Stimulated activated naive B cell treated with anti-CD40 and anti-IgM and Interleukin-4, amounts not matched to agents 10 μg/mL and 1 μg/mL and 100 μg/mL, for 72 hours (primary cell): ENCODE data around the gene CAMTA1.

ENCODE experiments used
- ATAC-seq, 2 donors: fragments of 150-1000 bp; cut with Tn5 transposase; replicated peaks; 2 replicates each; pipeline ENCODE4 v1.10.0; 2021; ENCODE audit warnings: moderate library complexity in 1 of 2
- DNase-seq: peaks from one replicate; pipeline ENCODE4 v3.0.0; 2021
- H3K27ac Mint-ChIP-seq: one replicate; pipeline ENCODE4 v1.8.0; 2022; ENCODE audit warnings: mild to moderate bottlenecking, mixed read lengths
- H3K27me3 Mint-ChIP-seq, 2 donors: one replicate each; pipeline ENCODE4 v1.8.0; 2022; ENCODE audit warnings: mixed read lengths in 2 of 2
- H3K36me3 Mint-ChIP-seq, 2 donors: one replicate each; pipeline ENCODE4 v1.8.0; 2022; ENCODE audit warnings: mixed read lengths in 2 of 2, mild to moderate bottlenecking in 1 of 2
- H3K4me1 Mint-ChIP-seq, 2 donors: one replicate each; pipeline ENCODE4 v1.8.0; 2022; ENCODE audit warnings: mixed read lengths in 2 of 2, mild to moderate bottlenecking in 1 of 2
- H3K4me3 Mint-ChIP-seq, 2 donors: one replicate each; pipeline ENCODE4 v1.8.0; 2022; ENCODE audit warnings: mild to moderate bottlenecking in 2 of 2, mixed read lengths in 2 of 2, moderate library complexity in 1 of 2
- H3K9me3 Mint-ChIP-seq, 2 donors: one replicate each; pipeline ENCODE4 v1.8.0; 2022; ENCODE audit warnings: mixed read lengths in 2 of 2, mild to moderate bottlenecking in 1 of 2

CAMTA1 gene

DNA sequence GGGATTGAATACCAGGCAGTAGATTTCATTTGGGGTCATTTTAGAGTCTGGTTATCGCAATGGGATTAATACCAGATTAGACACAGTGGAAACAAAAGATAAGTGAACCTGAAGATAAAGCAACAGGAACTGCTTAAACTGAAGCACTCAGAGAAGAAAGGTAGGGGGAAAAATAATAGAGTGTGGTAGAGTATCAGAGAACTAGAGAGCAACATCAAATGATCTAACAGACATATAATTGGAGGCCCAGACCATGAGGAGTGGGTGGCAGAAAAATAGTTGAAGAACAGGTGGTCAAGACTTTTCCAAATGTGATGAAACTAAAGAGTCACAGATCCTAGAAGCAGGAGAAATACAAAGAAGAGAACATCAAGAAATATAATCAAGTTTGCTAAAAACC lies 484.3 kb downstream of the CAMTA1 start:
- no peak for ATAC-seq
- H3K4me1 Mint-ChIP-seq: no peaks in the 10 kb centered on the region

DNA sequence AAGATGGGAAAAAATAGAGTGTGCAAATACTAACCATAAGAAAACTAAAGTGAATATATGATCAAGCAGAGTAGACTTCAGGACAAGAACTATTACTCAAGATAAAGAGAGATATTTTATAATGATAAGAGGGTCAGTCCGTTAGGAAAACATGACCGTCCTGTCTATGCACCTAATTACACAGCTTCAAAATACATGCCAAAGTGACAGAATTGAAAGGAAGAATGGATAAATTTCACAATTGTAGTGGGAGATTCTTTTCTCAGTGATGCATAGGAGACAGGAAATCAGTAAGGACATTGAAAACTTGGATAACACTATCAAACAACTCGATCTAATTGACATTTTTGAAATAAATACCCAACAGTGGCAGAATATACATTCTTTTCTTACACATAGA lies 489.0 kb downstream of the CAMTA1 start:
- DNase-seq (no peak), ATAC-seq (no peak)
- no peak overlapping the region for H3K27ac Mint-ChIP-seq
- no peaks in the 10 kb centered on the region for H3K36me3 Mint-ChIP-seq
- H3K27me3 Mint-ChIP-seq: peaks cover 11 to 20% of the 10 kb centered on the region in 2 donors
- no peak overlapping the region for H3K4me3 Mint-ChIP-seq
- peaks cover 6 to 12% of the 10 kb centered on the region in 2 donors for H3K9me3 Mint-ChIP-seq
- H3K4me1 Mint-ChIP-seq: no peaks in the 10 kb centered on the region

More for the DNA sequence above, 484.3 kb downstream of the CAMTA1 start:
- Mint-ChIP-seq H3K27ac (no peak overlapping the region), H3K4me3 (no peak overlapping the region), H3K27me3 (peaks cover 18 to 21% of the 10 kb centered on the region in 2 donors), H3K9me3 (peaks cover 12% of the 10 kb centered on the region in 2 donors), H3K36me3 (peaks cover 0 to 3% of the 10 kb centered on the region in 2 donors)
- no peak for DNase-seq

DNA sequence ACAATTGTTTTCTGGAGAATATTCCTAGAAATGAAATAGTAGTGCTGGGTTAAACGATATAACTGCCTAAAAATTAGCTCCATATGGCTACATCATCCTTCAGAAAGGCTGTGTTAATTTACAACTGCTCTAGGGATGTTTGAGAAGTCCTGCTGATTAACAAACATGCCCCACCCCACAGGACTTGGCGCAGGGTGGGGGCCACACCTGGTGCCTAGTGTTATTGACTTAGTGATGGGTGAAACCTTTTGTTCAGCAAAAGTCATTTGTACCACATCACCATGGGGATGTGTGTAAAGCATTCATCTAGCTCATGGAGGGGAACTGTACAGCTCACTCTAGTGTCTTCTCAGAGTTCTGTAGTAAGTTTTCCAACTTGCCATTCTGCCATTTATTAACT lies 492.8 kb downstream of the CAMTA1 start:
- ATAC-seq: no peak
- Mint-ChIP-seq H3K27me3 (peaks cover 12 to 13% of the 10 kb centered on the region in 2 donors), H3K4me3 (no peak overlapping the region), H3K27ac (no peak overlapping the region), H3K9me3 (peaks cover 0 to 6% of the 10 kb centered on the region in 2 donors), H3K36me3 (no peaks in the 10 kb centered on the region), H3K4me1 (no peaks in the 10 kb centered on the region)
- no peak for DNase-seq

DNA sequence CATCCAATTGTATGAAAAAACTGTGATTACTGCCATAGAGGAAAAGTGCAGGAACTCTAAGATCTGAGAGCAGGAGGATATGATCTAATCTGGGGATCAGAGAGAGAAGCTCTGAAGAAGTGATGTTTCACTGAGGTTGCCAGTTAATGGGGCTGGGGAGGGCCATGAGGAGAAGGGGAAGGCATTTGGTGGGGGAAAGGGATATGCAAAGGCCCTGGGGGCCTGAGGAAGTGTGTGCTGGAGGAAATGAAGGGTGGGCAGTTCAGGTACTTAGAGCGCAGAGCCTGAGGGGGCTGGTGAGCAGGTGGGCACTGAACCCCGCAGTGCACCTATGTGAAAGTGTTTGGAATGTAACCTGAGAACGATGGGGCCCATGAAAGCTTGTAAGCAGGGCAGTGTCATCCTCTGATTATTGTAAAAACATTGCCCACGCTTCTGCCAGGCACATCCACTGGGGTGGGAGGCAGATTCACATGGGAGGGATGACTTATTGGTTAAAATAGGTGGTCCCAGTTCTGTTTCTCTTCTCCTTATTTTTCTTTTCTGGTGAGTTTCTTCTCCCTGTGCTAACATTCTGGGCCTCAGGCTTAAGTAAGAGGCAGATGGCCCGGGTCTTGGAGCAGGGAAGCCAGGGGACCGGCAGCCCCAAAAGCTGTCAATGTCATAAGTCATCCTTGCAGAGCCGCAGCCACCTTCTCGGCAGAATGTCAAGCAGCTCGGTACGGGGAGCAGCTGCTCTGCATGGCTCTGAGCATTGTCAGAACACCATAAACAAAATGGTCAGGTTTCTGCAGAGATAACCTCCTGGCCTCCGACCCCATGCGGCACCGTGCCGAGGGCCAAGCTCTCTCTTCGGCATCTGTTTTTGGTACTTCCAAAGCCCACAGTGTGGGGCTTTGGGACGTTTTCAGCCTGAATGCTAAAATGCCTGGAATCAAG lies 493.8 kb downstream of the CAMTA1 start:
- ATAC-seq: no peak
- Mint-ChIP-seq H3K27me3 (peaks cover 19 to 21% of the 10 kb centered on the region in 2 donors), H3K4me1 (no peaks in the 10 kb centered on the region), H3K4me3 (no peak overlapping the region), H3K36me3 (no peaks in the 10 kb centered on the region), H3K27ac (no peak overlapping the region), H3K9me3 (peaks cover 0 to 6% of the 10 kb centered on the region in 2 donors)
- DNase-seq: no peak

DNA sequence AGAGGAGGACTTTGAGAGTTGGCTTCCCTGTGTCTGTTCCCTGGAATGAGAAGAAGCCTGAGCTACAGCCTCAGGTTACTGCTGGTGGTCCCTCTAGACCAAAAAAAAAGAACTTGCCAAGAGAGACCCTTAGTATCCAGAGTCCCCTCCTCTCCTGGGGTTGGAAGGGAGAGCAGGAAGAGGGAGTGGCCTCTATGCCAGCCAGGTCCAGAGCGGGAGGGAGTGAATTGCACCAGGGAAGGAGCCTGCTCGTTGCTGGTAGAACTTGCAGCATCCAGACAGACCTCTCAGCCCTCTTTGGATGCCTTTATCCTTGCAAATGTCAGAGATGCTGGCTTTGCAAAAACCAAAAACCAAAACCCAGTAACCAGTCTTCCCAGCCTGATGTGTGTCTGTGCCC lies 494.5 kb downstream of the CAMTA1 start:
- H3K4me3 Mint-ChIP-seq: no peak overlapping the region
- H3K9me3 Mint-ChIP-seq: peaks cover 3 to 6% of the 10 kb centered on the region in 2 donors
- DNase-seq: no peak
- peaks cover 21 to 22% of the 10 kb centered on the region in 2 donors for H3K27me3 Mint-ChIP-seq
- H3K4me1 Mint-ChIP-seq: no peaks in the 10 kb centered on the region
- no peak overlapping the region for H3K27ac Mint-ChIP-seq
- H3K36me3 Mint-ChIP-seq: no peaks in the 10 kb centered on the region
- no peak for ATAC-seq

DNA sequence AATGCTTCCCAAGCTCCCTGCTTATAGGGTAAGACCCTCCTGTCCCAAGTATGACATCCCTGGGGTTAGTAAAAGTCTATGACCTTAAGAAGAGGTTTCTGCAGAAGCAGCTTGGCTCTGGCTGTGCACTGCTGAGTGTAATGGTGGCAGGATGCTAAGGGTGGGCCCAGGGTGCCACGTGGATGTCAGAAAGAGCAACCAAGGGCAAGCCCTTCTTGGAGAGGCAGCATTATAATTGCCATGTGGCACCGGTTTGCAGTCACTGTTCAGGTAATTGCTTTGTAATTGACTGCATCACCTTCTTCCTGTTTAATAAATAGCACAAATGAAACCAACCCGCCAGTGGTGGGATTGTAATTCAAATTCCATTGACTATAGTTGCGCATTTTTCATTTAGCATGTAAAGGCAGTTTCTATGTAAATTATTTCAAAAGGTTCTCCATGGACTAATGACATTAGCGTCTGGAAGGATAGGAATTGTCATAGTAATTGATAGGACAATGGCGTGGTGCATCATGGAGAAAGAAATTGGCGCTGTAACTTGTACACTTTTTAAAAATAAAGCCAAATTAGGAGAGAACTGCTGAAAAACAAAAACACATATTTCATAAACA lies 495.2 kb downstream of the CAMTA1 start:
- DNase-seq (no peak), ATAC-seq (no peak)
- no peaks in the 10 kb centered on the region for H3K36me3 Mint-ChIP-seq
- peaks cover 4 to 6% of the 10 kb centered on the region in 2 donors for H3K9me3 Mint-ChIP-seq
- H3K27me3 Mint-ChIP-seq: peaks cover 21 to 23% of the 10 kb centered on the region in 2 donors
- H3K27ac Mint-ChIP-seq: no peak overlapping the region
- H3K4me1 Mint-ChIP-seq: no peaks in the 10 kb centered on the region
- H3K4me3 Mint-ChIP-seq: no peak overlapping the region

DNA sequence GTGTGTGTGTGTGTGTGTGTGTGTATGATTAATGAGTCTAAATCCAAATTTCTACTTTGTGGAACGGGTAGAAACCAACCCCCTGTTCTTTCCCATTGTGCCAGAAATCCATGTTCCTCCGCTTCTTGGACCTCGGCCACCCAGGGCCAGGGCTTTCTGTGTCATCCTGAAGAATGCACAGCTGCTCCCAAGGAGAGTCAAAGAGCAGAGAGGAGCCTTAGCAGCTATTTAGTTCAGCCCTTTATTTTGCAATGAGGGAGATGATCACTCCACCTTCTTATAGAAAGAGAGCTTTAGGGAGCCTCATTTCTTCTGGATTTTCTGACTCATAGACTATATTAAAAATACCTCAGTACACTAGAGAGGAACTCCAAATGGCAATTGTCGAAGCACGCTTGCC lies 496.6 kb downstream of the CAMTA1 start:
- peaks cover 21 to 27% of the 10 kb centered on the region in 2 donors for H3K27me3 Mint-ChIP-seq

DNA sequence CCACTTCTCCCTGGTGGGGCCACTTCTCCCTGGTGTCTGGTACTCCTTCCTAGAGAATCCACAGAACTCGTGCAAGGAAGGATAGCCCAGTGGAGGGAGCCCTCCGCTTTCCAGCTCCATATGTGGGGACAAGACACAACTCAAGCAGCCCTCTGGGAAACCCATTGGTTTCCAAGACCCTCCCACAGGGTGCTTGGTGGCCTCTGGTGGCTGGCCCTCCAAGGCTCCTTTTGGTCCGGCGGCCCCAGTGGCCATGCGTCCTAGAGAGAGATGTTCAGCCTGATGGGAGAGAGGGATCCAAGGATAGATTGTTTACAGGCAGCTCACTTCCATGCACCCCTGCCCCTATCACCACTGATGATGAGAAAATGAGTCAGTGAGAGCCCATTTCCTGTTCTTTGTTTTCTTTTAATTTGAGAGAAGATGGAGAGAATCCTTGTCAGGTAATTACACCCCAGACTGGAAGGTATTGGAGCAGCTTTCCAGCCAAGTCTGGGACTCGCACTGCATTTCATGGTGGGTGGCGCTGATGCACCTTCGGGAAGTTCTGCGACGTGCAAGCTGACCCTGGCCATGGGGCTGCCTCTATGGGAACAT lies 499.7 kb downstream of the CAMTA1 start:
- Mint-ChIP-seq H3K4me1 (no peaks in the 10 kb centered on the region), H3K4me3 (no peak overlapping the region), H3K36me3 (no peaks in the 10 kb centered on the region), H3K27ac (no peak overlapping the region), H3K9me3 (peaks cover 0 to 4% of the 10 kb centered on the region in 2 donors), H3K27me3 (peaks cover 9 to 22% of the 10 kb centered on the region in 2 donors)
- DNase-seq (no peak), ATAC-seq (no peak)

More for the DNA sequence above, 496.6 kb downstream of the CAMTA1 start:
- no peaks in the 10 kb centered on the region for H3K4me1 Mint-ChIP-seq
- H3K4me3 Mint-ChIP-seq: no peak overlapping the region
- no peaks in the 10 kb centered on the region for H3K36me3 Mint-ChIP-seq
- DNase-seq (no peak), ATAC-seq (no peak)
- peaks cover 4 to 5% of the 10 kb centered on the region in 2 donors for H3K9me3 Mint-ChIP-seq
- H3K27ac Mint-ChIP-seq: no peak overlapping the region

DNA sequence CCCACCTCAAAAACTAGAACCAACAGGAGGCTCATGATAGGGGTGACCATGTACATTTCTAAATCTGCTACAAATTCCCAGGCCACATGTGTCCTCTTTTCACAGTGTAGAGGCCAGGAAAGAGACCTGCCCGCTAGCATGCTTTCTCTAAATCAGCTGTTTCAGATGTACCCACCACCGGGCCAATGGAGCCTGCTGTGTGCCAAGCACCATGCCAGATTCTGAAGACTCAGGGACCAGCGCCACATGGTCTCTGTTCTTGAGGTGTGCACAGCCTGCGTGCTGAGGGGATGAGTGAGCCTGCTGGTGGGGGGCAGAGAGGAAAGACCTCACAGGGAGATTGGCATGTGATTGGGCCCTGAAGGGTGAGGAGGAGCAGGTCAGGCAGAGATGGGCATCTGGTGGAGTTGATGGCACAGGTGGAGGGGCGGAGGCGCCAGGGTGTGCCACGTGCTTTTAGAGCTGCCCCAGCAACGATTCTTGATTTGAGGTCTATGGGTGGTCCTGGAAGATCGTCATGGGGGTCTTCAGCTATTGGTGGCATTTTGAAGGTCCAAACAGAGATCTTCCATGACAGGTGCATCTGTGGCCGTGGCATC lies 500.7 kb downstream of the CAMTA1 start:
- Mint-ChIP-seq H3K9me3 (peaks cover 0 to 4% of the 10 kb centered on the region in 2 donors), H3K4me1 (no peaks in the 10 kb centered on the region), H3K27me3 (peaks cover 9 to 22% of the 10 kb centered on the region in 2 donors), H3K27ac (no peak overlapping the region), H3K36me3 (no peaks in the 10 kb centered on the region), H3K4me3 (no peak overlapping the region)
- DNase-seq (no peak), ATAC-seq (no peak)

DNA sequence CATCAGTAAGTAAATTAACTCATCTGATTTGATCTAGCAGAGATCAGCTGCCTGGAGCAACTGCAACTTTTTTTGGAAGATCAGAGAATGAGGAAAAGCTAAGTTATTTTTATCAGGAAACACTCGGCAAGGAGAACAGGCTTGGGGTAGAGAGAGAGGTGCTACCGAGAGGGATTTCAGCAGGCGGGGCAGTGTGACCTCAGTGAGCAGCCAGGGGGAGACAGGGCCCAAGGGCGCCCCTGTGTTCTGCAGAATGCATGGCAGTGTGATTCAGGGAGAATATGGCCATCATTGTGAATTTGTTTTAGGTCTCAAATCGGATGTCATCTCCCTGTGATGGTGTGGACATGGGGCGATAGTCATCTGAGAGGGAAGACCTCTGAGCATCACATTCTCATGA lies 501.8 kb downstream of the CAMTA1 start:
- no peaks in the 10 kb centered on the region for H3K36me3 Mint-ChIP-seq
- ATAC-seq (no peak), DNase-seq (no peak)
- no peak overlapping the region for H3K27ac Mint-ChIP-seq
- H3K4me3 Mint-ChIP-seq: no peak overlapping the region
- peaks cover 0 to 4% of the 10 kb centered on the region in 2 donors for H3K9me3 Mint-ChIP-seq
- H3K27me3 Mint-ChIP-seq: peaks cover 9 to 22% of the 10 kb centered on the region in 2 donors
- no peaks in the 10 kb centered on the region for H3K4me1 Mint-ChIP-seq

DNA sequence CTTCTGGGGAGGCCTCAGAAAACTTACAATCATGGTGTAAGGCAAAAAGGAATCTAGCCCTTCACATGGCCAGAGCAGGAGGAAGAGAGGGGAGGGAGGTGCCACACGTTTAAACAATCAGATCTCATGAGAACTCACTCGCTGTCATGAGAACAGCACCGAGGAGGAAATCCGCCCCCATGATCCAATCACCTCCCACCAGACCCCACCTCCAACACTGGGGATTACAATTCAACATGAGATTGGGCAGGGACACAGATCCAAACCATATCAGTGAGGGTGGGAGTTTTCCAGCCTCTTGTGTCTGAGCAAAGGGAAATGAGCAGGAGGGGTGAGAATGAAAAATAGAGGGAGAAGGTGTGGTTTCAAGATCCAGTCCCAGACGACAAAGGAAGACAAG lies 503.7 kb downstream of the CAMTA1 start:
- H3K4me1 Mint-ChIP-seq: no peaks in the 10 kb centered on the region
- H3K9me3 Mint-ChIP-seq: peaks cover 0 to 4% of the 10 kb centered on the region in 2 donors
- no peaks in the 10 kb centered on the region for H3K36me3 Mint-ChIP-seq
- DNase-seq (no peak), ATAC-seq (no peak)
- no peak overlapping the region for H3K4me3 Mint-ChIP-seq
- no peak overlapping the region for H3K27ac Mint-ChIP-seq
- peaks cover 0 to 8% of the 10 kb centered on the region in 2 donors for H3K27me3 Mint-ChIP-seq

DNA sequence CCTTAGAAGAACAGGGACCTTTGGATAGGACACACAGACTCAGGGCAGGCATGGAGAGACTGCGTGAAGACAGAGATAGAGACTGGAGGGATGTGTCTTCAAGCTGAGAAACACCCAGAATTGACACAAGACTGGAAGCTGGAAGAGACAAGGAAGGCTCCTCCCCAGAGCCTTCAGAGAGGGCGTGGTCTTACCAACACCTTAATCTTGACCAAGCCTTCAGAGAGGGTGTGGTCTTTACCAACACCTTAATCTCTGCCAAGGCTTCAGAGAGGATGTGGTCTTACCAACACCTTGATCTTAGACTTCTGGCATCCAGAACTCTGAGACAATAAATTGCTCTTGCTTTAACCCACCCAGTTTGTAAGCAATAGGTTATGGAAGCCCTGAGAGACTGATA lies 504.4 kb downstream of the CAMTA1 start:
- H3K36me3 Mint-ChIP-seq: no peaks in the 10 kb centered on the region
- H3K9me3 Mint-ChIP-seq: peaks cover 0 to 2% of the 10 kb centered on the region in 2 donors
- DNase-seq (no peak), ATAC-seq (no peak)
- H3K4me1 Mint-ChIP-seq: no peaks in the 10 kb centered on the region
- no peak overlapping the region for H3K27ac Mint-ChIP-seq
- H3K4me3 Mint-ChIP-seq: no peak overlapping the region
- peaks cover 0 to 6% of the 10 kb centered on the region in 2 donors for H3K27me3 Mint-ChIP-seq

DNA sequence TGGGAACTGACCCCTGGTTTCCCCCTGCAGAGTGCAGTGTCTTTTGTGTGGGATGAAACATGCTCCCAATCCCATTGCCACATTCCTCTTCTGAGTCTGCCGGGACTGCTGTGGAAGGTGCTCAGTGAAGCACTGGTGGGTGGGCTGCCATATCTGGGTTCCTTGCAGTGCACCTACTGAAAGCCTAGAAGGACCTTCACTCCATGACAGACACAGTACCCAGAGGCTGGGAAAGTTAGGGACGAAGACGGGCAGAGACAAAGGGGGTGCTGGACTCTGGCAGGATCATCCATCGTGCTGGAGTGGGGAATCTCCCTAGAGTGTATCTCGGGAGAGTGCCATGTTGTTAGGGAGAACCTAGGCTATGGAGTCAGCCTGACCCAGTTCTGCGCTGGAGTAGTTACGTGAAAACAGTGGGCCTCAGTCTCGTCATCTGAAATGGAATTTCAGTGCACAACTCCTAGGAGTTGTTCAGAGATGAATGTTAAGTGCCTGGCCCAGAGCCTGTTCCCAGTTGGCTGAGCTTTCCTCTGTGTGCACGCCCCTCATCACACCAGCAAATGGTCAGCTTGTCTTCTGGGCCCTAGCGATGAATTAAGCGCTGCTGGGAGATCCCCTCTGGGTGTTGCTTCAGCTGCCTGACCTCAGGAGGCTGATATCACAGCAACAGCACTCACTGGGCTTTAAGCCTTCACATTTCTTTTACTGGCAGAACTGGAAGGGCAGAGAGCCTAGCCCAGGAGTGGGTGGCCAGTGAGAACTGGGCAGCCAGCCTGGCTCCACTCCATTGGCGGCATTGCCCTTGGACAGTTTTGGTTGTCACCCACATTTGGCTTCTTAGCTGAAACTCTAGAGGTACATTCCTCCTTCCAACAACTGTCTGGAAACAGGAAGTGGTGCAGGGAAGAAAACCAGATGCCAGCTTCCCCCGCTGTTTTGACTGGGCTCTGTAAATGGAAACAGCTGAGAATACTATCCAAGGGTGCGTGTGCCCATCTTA lies 506.0 kb downstream of the CAMTA1 start:
- no peak overlapping the region for H3K4me3 Mint-ChIP-seq
- H3K9me3 Mint-ChIP-seq: peaks cover under 1 to 2% of the 10 kb centered on the region in 2 donors
- no peaks in the 10 kb centered on the region for H3K4me1 Mint-ChIP-seq
- H3K27ac Mint-ChIP-seq: no peak overlapping the region
- peaks cover 0 to 4% of the 10 kb centered on the region in 2 donors for H3K27me3 Mint-ChIP-seq
- H3K36me3 Mint-ChIP-seq: no peaks in the 10 kb centered on the region
- ATAC-seq: no peak
- DNase-seq: no peak
